Activated CD4-positive, alpha-beta T cell treated with anti-CD3 and anti-CD28 coated beads, Interleukin-2, amount 10 ng/mL, durations not matched to agents 24 days and 14 days (primary cell): ENCODE results near the gene CD99L2. TPM values are rescaled to one million over a fixed set of nuclear protein-coding genes. Genes with fewer than 3 reads are reported as not detected.
A peak's percentile ranks its signal among the peaks of the same experiment; 100 is the strongest.

Experiments used
- DNase-seq: peaks from one replicate; pipeline ENCODE4 v3.0.0; 2022
- H3K27ac Mint-ChIP-seq: one replicate; pipeline ENCODE4 v1.8.0; 2022; ENCODE audit warnings: mild to moderate bottlenecking, mixed read lengths
- H3K27me3 Mint-ChIP-seq: one replicate; pipeline ENCODE4 v1.8.0; 2022; ENCODE audit warnings: mixed read lengths
- H3K36me3 Mint-ChIP-seq: one replicate; pipeline ENCODE4 v1.8.0; 2022; ENCODE audit warnings: low read depth, mild to moderate bottlenecking, mixed read lengths
- H3K4me1 Mint-ChIP-seq: one replicate; pipeline ENCODE4 v1.8.0; 2021; ENCODE audit warnings: mixed read lengths
- H3K4me3 Mint-ChIP-seq: one replicate; pipeline ENCODE4 v1.8.0; 2022; ENCODE audit warnings: mild to moderate bottlenecking, moderate library complexity, mixed read lengths
- H3K9me3 Mint-ChIP-seq: one replicate; pipeline ENCODE4 v1.8.0; 2021; ENCODE audit warnings: mixed read lengths
- intact Hi-C: fragments of 100-400 bp; cut with micrococcal nuclease; formaldehyde crosslinking; loops from one replicate; pipeline ENCODE4 v1.15.1; 2023
- total RNA-seq: library from RNA; stranded (reverse); gene quantifications from 2 replicates; pipeline ENCODE4 v1.2.3, GENCODE V29; 2022

Gene CD99L2
- total RNA-seq, 1 donor from 2014 or later = 10.9 TPM

GRCh38 chrX:150752124-150752523 is 146.3 kb downstream of the CD99L2 start:
- H3K27me3 Mint-ChIP-seq = no peaks in the 10 kb centered on the region
- no peak overlapping the region for H3K4me3 Mint-ChIP-seq
- intact Hi-C loops = no loop called here
- DNase-seq = no peak
- H3K9me3 Mint-ChIP-seq = no peaks in the 10 kb centered on the region
- no peak overlapping the region for H3K27ac Mint-ChIP-seq
- peaks cover 31% of the 10 kb centered on the region for H3K36me3 Mint-ChIP-seq
- H3K4me1 Mint-ChIP-seq = peaks cover 3% of the 10 kb centered on the region

- intact Hi-C loops = no loop called here
- peak overlapping the region; percentile 62 for H3K4me3 Mint-ChIP-seq
Measured at GRCh38 chrX:150736475-150736874, 162.0 kb downstream of the CD99L2 start.

GRCh38 chrX:150731795-150732194 is 166.7 kb downstream of the CD99L2 start:
- H3K27ac Mint-ChIP-seq = peak overlapping the region; percentile 22

More at GRCh38 chrX:150736475-150736874, 162.0 kb downstream of the CD99L2 start:
- Mint-ChIP-seq H3K36me3 (peaks cover 70% of the 10 kb centered on the region), H3K9me3 (no peaks in the 10 kb centered on the region), H3K27ac (peak overlapping the region; percentile 78), H3K27me3 (no peaks in the 10 kb centered on the region), H3K4me1 (peaks cover 19% of the 10 kb centered on the region)
- peak; percentile 59 for DNase-seq

GRCh38 chrX:150730719-150731118 is 167.7 kb downstream of the CD99L2 start:
- Mint-ChIP-seq H3K4me3 (no peak overlapping the region), H3K9me3 (no peaks in the 10 kb centered on the region), H3K27me3 (no peaks in the 10 kb centered on the region), H3K27ac (no peak overlapping the region), H3K36me3 (peaks cover 56% of the 10 kb centered on the region), H3K4me1 (peaks cover 12% of the 10 kb centered on the region)
- no peak for DNase-seq
- intact Hi-C loops = no loop called here

More at GRCh38 chrX:150731795-150732194, 166.7 kb downstream of the CD99L2 start:
- Mint-ChIP-seq H3K36me3 (peaks cover 57% of the 10 kb centered on the region), H3K4me1 (peaks cover 19% of the 10 kb centered on the region), H3K27me3 (no peaks in the 10 kb centered on the region), H3K9me3 (no peaks in the 10 kb centered on the region), H3K4me3 (no peak overlapping the region)
- intact Hi-C loops = no loop called here
- DNase-seq = no peak

GRCh38 chrX:150729956-150730355 is 168.5 kb downstream of the CD99L2 start:
- Mint-ChIP-seq H3K36me3 (peaks cover 54% of the 10 kb centered on the region), H3K27me3 (no peaks in the 10 kb centered on the region), H3K4me1 (peaks cover 7% of the 10 kb centered on the region), H3K9me3 (no peaks in the 10 kb centered on the region), H3K27ac (no peak overlapping the region), H3K4me3 (no peak overlapping the region)
- DNase-seq = no peak
- intact Hi-C loops = no loop called here

GRCh38 chrX:150719621-150720020 is 178.8 kb downstream of the CD99L2 start:
- no peaks in the 10 kb centered on the region for H3K27me3 Mint-ChIP-seq
- peaks cover 2% of the 10 kb centered on the region for H3K4me1 Mint-ChIP-seq
- no peak overlapping the region for H3K27ac Mint-ChIP-seq
- H3K4me3 Mint-ChIP-seq = no peak overlapping the region
- DNase-seq = no peak
- H3K9me3 Mint-ChIP-seq = no peaks in the 10 kb centered on the region
- H3K36me3 Mint-ChIP-seq = peaks cover 24% of the 10 kb centered on the region
- intact Hi-C loops = loop anchor here (5.0 kb wide), 1 partner anchor 87 kb away; no protein-coding TSS in a partner anchor

Other genes starting within 250 kb of the CD99L2 start
- gene MTMR1, start 205.3 kb downstream of the CD99L2 start, total RNA-seq = 30.6 and 34.5 TPM in 2 replicates
- 32.6 and 32.8 TPM in 2 replicates for gene HMGB3, start 84.7 kb upstream of the CD99L2 start, total RNA-seq